ENCODE results near the gene KRT6C. TPM values are rescaled to one million over a fixed set of nuclear protein-coding genes. Genes with fewer than 3 reads are reported as not detected.

KRT6C gene
- total RNA-seq, 1 donor from 2014 or later, result not detected

DNA sequence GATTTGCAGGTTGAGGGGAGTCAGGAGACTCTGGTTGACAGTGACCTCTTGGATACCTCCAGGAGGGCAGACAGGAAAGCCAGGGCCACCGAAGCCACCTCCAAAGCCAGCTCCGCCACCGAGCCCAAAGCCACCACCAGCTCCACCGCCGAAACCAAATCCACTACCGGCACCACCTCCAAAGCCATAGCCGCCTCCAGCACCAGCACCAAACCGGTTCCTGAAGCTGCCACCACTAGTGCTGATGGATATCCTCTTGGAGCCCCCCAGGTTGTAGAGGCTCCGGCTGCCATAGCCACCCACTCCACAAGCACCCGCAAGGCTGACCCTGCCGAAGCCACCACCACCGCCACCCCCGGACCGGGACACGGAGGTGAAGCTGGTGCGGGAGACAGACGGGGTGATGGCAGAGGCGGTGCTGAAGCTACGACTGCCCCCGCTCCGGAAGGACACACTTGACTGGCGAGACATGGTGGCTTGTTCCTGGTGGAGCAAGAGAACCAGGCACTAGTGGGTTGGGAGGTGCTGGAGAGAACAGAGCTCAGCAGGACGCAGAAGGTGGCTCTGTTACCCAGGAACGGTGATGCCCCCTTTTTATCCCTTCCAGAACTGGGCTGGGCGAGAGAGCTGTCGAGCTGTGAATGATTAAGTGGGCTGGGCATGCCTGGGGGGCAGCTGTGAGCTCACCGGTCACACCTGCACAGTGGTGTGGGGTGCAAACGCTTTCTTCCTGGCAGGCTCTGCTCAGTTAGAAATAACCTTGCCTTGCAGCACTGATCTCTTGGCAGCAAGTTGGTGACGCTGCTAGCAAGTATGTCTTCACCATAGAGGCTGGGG lies 46.4 kb upstream of the KRT6C start, which contains the start of gene KRT5:
KRT5 (minus strand) TSS at position 569 of the 837 bp plus-strand sequence; CDS start at position 471, 98 bp downstream.
- H3K4me3 Mint-ChIP-seq, result no peak within 1 kb of the TSS
- ChIA-PET POLR2A (no interaction called here), CTCF (no interaction called here)
- TF ChIP-seq, protein P1, sequence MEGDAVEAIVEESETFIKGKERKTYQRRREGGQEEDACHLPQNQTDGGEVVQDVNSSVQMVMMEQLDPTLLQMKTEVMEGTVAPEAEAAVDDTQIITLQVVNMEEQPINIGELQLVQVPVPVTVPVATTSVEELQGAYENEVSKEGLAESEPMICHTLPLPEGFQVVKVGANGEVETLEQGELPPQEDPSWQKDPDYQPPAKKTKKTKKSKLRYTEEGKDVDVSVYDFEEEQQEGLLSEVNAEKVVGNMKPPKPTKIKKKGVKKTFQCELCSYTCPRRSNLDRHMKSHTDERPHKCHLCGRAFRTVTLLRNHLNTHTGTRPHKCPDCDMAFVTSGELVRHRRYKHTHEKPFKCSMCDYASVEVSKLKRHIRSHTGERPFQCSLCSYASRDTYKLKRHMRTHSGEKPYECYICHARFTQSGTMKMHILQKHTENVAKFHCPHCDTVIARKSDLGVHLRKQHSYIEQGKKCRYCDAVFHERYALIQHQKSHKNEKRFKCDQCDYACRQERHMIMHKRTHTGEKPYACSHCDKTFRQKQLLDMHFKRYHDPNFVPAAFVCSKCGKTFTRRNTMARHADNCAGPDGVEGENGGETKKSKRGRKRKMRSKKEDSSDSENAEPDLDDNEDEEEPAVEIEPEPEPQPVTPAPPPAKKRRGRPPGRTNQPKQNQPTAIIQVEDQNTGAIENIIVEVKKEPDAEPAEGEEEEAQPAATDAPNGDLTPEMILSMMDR (IDR thresholded peaks at IDR 0.05), result no peak
- intact Hi-C loops (cut with micrococcal nuclease), result no loop called here
- no peaks in the 10 kb centered on the region for H3K4me1 Mint-ChIP-seq
- no peaks in the 10 kb centered on the region for H3K27me3 Mint-ChIP-seq
- DNase-seq (no peak), ATAC-seq (ENCODE audit: low read depth) (no peak)
- no peaks in the 10 kb centered on the region for H3K9me3 Mint-ChIP-seq
- H3K27ac Mint-ChIP-seq, result no peak within 1 kb of the TSS
- H3K36me3 Mint-ChIP-seq (ENCODE audit: low read depth), result no peaks in the 10 kb centered on the region

DNA sequence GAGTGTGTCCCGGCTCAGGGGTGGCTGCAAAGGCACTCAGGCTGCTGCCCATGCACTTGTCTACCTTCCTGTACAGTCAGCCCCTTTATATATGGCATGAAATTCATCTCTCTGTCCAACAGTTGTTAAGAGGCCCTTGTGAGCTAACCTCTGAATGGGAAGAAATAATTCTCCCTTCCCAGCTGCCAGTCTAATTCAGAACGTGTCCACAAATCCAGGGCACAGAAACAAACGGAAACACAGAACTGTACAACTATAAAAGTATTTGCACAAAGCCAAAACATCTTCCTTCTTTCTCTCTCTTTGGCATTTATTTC lies 45.7 kb upstream of the KRT6C start:
- H3K27me3 Mint-ChIP-seq, result no peaks in the 10 kb centered on the region
- no peaks in the 10 kb centered on the region for H3K9me3 Mint-ChIP-seq
- ChIA-PET CTCF (no interaction called here), POLR2A (no interaction called here)
- no peak overlapping the region for H3K27ac Mint-ChIP-seq
- intact Hi-C loops (cut with micrococcal nuclease), result no loop called here
- TF ChIP-seq, protein P1 (IDR thresholded peaks at IDR 0.05), result no peak
- H3K4me3 Mint-ChIP-seq, result no peak overlapping the region
- ATAC-seq (ENCODE audit: low read depth) (no peak), DNase-seq (no peak)
- H3K4me1 Mint-ChIP-seq, result no peaks in the 10 kb centered on the region
- no peaks in the 10 kb centered on the region for H3K36me3 Mint-ChIP-seq (ENCODE audit: low read depth)

DNA sequence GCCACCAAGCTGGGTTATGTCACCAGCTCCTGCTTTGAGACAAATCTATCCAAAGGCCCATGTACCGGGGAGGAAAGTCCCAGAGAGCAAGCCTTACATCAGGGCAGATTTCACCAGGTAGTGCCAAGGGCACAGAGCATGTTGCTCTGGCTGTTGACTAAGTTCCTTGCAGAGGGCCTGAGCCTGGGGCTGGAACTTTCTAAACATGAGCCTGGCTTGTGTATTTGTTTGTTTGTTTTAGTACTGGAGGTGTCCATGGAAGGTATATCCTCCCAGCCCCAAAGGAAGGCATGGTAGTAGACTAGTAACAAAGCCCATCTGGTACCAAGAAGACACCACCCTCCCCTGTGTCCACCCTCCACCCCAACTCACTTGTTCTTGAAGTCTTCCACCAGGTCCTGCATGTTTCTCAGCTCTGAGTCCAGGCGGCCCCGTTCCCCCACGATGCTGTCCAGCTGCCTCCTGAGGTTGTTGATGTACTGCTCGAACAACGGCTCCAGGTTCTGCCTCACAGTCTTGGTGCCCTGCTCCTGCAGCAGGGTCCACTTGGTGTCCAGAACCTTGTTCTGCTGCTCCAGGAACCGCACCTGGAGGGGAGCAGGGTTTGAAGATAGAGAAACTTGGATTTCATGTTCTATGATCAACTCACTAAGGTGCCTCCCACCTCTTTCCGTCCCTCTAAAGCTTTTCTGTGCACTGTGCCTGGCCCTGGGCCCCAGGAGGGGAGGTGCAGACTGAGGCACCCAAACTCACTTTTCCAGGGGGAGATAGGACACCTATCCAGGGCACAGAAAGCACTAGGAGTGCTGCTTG lies 45.2 kb upstream of the KRT6C start:
- no peak overlapping the region for H3K27ac Mint-ChIP-seq
- DNase-seq (no peak), ATAC-seq (ENCODE audit: low read depth) (no peak)
- TF ChIP-seq, protein P1 (IDR thresholded peaks at IDR 0.05), result no peak
- POLR2A ChIA-PET, result no interaction called here
- H3K4me3 Mint-ChIP-seq, result no peak overlapping the region
- CTCF ChIA-PET, result no interaction called here
- no peaks in the 10 kb centered on the region for H3K27me3 Mint-ChIP-seq
- intact Hi-C loops (cut with micrococcal nuclease), result no loop called here
- no peaks in the 10 kb centered on the region for H3K36me3 Mint-ChIP-seq (ENCODE audit: low read depth)
- H3K4me1 Mint-ChIP-seq, result no peaks in the 10 kb centered on the region
- no peaks in the 10 kb centered on the region for H3K9me3 Mint-ChIP-seq

DNA sequence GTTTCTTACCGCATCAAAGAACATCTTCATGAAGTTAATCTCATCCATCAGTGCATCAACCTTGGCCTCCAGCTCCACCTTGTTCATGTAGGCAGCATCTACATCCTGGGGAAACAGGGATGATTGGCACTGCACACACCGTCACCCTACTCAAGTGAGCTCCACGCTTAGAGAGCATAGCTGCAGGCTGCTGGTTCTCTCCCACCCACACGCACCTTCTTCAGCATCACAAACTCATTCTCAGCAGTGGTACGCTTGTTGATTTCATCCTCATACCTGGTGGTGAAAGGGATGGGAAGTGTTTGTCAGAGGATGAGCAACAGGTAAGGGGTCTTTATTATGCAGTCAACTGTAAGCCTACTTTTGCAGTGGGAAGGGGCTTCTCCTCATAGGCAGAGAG lies 44.3 kb upstream of the KRT6C start:
- Mint-ChIP-seq H3K4me3 (no peak overlapping the region), H3K27ac (no peak overlapping the region), H3K27me3 (no peaks in the 10 kb centered on the region), H3K4me1 (no peaks in the 10 kb centered on the region), H3K36me3 (ENCODE audit: low read depth) (no peaks in the 10 kb centered on the region), H3K9me3 (no peaks in the 10 kb centered on the region)
- no peak for ATAC-seq (ENCODE audit: low read depth)
- TF ChIP-seq, protein P1 (IDR thresholded peaks at IDR 0.05), result no peak
- ChIA-PET POLR2A (no interaction called here), CTCF (no interaction called here)
- intact Hi-C loops (cut with micrococcal nuclease), result no loop called here
- no peak for DNase-seq

All from activated B cell treated with CpG ODN at 0.5 μM for 24 hours (primary cell).